GM18507 (cell line): ENCODE measurements around the gene FAM163A.

Source experiments
- DNase-seq: peaks from one replicate; pipeline ENCODE4 v3.0.0; 2011; ENCODE audit warnings: low read depth; ENCODE audit not compliant: insufficient read length; ENCODE audit errors: extremely low spot score
- FAIRE-seq: peaks from 2 replicates; lab custom pipeline; 2011; peaks lifted over from hg19 to GRCh38; lab: Jason Lieb, UNC

FAM163A gene

DNA sequence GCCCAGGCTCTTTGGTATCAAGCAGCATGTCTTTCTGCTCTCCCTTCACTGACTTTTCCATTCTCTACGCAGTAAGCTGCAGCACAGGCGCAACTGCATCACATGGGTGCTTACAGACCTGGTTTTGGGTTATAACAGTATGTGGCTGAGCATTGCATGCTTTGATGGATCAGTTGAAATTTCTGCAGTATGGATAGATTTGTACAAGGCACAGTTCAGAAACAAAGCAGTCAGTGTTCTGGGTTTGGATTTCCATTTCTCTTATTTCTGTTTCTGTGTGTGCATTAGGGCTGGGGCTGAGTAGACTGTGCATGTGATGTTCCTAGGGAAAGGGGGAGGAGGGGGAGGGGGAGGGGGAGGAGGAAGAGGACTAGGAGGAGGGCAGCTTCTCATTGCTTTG is 4.5 kb downstream of the FAM163A start:
- DNase-seq (no peak), FAIRE-seq (no peak)

DNA sequence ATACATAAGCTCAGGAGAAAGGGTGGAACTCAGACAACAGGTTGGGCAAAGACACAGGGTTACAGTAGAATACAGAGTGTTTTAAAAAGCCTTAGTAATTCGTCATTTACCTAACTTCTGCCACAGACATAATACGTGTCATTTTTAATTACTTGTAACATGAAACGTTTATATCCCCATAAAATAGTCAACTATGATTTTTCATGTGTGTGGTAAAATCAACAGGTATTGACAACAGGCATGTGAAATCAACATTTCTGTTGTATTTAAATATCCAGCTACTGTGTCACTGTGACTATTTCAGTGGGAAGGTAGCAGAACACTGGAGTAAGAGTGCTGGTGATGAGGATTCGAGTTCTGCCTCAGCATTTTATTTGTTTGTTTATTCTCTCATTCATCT is 5.7 kb downstream of the FAM163A start:
- FAIRE-seq: no peak

DNA sequence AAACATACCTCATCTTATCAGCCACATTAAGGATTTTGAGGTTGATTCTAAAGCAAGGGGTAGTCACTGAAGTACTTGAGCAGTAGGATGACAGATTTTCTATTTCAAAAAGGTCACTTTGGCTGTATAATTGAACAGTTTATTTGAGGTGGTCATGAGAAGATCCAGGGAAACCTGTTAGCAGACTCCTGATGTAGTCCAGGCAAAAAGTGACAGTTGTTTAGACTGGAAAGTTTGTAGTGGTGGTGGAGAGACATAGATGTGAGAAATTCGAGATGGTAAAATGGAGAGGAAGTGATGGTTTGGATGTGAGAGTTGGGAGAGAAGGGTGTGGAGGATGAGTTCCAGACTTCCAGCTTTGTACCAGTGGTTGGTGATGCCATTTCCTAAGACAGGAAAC is 7.5 kb downstream of the FAM163A start:
- DNase-seq: no peak
- no peak for FAIRE-seq

More for the DNA sequence above, 5.7 kb downstream of the FAM163A start:
- no peak for DNase-seq

DNA sequence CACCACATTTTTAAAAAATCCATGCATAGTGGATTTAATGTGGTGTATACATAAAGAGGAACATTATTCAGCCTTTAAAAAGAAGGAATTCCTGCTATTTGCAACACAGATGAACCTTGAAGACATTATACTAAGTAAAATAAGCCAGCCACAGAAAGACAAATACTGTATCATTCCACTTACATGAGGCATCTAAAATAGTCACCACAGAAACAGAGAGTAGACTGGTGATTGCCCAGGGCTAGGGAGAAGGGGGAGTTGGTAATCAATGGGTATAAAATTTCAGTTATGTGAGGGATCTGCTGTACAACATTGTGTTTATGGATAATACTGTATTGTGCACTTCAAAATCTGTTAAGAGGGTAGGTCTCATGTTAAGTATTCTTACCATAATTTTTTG is 10.0 kb downstream of the FAM163A start:
- FAIRE-seq: no peak
- DNase-seq: no peak

DNA sequence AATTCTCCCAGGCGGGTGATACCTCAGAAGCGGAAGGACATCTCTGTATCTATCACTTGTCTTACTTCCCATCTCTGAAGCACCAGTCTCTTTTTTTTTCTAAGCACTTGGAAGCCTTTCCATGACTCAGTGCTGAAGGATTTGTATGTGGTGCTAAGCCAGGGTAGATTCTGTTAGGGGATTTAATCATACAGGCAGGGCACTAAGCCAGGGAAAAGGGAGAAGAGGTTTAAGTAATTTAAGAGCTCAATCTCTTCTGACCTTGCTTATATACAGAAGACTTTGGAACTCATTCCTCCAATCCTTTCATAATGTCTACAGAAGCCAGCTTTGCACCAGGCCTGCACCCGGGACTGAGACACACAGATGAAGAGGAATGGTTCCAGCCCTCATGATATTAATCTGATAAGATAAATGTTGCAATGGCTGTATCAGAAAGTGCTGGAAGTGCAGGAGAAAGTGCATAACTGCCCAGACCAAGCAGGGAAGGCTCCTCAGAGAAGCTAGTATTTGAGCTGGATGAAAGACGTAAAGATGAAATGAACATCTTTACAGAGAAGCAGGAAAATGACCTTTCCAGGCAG is 11.0 kb downstream of the FAM163A start:
- FAIRE-seq (no peak), DNase-seq (no peak)

DNA sequence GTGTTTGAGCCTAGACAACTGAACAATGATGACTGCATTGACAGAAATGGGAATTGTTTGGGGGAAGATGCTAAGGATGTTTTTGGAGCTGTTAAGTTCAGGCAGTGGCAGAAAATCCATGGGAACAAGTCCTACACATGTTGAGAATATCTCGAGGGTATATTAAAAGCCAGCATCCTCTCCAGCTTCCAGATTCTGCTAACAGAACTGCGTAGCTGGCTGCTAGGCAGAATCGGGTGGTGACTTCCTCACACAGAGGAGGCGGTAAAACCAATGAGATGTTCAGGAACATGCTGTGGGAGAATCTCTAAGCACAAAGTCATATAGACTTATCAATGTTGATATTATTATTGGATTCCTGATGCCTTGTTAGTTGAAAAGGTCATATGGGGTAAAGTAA is 14.8 kb downstream of the FAM163A start:
- no peak for FAIRE-seq
- DNase-seq: no peak

DNA sequence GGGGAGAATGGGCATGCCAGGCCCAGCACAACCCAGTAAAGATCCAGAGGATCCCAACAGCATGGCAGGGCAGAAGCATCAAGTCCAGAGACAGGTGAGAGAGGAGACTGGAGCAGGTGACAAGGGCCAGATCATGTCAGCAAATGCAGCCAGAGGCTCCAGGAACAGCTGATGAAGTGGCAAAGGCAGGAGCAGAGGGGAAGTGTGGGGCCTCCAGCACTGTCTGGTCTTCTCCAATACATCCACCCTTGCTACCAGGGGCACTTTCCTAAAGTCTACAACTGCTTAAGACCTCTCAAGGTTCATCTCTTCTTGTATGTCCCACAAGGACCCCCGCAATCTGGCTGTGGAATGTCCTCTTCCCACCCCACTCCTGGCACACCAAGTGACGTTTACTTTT is 17.4 kb downstream of the FAM163A start:
- DNase-seq (no peak), FAIRE-seq (no peak)

DNA sequence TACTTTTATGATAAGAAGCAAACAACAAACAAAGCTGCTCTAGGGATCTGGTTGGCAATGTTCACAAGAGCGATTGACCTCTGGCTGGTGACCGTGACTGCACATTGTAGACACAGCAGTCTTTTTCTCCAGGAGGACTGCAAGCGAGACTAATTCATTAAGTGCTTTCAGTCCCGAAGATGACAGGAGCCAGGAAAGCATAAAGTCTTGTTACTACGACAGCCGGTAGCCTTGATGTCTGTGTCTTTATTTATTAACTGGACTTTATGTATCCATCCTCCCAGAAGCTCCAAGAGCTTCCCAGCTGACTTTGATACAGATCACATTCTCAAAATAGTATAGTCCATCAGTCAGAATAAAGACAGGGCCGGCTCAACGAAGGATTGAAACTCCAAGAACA is 18.2 kb downstream of the FAM163A start:
- FAIRE-seq (no peak), DNase-seq (no peak)

DNA sequence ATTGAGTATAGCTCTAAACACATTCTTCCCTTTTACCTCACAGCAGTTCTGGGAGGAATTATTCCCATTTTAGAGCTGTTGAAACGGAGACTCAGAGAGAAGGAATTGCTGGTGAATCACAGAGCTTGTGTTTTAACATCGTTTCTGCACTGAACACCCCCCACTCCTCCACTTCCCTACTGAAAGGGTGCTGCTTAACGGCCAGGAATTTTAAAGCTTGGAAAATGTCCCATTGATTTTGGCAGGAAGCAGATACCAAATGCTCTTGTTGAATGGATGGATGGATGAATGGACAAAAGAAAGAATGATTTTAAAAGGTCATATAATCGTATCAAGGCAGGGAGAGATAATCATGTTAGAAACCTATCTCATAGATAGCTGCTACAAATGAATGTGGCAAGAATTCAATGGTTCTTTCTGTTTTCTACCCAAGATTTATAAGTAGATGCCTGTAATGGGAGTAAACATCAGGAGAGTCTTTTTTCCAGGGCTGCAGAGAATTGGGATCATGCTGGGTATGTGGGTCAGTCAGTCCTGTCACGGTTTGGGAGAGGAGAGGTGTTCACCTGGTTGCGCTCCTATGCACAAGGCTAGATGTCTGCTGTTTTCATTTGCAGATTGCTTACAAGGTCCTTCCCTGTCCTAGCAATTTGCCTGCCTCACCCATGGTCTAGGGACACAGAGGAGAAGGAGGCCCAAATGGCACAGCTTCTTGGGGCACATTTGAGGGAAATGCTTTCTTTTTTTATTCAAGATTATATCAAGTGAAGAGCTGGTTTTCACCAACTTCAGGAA is 19.0 kb downstream of the FAM163A start:
- FAIRE-seq: no peak

DNA sequence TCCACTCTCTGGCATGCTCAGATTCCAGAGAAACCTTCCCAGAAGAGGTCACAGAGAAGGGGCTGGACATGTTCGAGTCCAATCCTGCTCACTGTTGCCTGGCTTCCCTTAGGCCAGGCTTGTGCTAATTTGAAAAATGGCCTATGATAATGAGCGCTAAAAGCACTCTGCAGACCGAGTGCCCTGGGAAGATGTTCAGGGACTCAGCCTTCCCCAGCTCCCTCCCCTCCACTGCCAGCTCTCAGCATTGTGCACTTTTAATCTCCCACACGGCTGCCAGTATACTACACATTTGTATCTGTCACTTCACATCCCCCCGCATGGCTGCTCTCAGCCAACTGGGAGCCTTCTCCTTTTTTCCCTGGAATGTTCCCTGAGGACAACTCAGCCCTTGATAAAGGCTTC is 24.1 kb downstream of the FAM163A start:
- FAIRE-seq (no peak), DNase-seq (no peak)

More for the DNA sequence above, 19.0 kb downstream of the FAM163A start:
- DNase-seq: no peak

DNA sequence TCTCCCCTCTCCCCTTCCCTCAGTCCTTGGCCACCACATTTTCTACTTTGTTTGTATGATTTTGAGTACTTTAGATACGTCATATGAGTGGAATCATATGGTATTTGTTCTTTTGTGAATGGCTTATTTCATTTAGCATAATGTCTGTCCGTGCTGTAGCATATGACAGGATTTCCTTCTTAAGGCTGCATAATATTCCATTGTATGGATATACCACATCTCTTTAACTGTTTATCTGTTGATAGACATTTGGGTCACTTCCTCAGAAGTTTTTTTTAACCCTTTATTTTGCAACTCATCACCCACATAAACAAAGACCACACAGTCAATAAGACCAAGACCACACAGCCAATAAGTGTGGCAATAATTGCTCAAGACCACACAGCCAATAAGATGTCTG is 24.9 kb downstream of the FAM163A start:
- DNase-seq: no peak
- no peak for FAIRE-seq

DNA sequence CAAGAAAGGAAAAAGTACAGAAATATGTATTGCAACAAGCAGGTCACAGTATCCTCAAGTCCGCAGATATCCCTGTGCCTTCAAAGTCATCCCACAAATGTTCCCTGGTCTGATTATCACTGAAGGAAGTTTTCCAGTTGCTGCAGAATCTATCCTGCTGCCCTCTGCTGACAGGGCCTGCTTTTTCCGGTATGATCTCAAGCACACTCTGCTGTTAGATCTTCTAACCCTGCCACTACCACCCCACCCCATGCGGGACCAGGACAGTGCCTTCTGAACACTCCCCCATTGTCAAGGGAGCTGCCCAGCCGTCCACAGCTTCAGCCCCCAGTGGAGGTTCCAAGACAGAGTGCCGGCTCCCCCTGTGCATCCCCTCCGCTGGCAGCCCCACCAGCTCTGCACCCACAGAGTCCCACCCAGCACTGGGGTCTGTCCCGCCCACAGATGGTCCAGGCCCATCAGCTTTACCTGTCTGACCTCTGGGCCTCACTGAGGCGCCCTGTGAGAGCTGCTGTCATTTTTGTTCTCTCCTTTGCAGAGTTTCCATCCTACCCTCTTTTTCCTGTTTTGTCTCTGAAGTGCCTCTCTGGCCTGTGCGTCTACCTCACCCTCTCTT is 27.9 kb downstream of the FAM163A start:
- FAIRE-seq: no peak
- no peak for DNase-seq

DNA sequence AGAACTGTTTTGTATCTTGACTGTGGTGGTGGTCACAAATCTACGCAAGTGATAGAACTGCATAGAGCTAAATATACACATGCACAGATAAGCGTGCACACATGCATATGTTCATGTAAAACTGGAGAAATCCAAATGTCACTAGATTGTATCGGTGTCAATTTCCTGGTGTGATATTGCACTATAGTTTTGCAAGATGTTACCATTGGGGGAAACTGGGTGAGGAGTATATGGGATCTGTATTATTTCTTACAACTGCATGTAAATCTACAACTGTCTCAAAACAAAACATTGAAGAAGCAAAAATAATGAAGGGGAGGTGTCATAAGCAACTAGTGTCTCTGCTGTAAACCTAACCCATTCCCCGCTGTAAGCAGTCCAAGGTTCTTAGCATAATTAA is 30.2 kb downstream of the FAM163A start:
- FAIRE-seq (no peak), DNase-seq (no peak)

DNA sequence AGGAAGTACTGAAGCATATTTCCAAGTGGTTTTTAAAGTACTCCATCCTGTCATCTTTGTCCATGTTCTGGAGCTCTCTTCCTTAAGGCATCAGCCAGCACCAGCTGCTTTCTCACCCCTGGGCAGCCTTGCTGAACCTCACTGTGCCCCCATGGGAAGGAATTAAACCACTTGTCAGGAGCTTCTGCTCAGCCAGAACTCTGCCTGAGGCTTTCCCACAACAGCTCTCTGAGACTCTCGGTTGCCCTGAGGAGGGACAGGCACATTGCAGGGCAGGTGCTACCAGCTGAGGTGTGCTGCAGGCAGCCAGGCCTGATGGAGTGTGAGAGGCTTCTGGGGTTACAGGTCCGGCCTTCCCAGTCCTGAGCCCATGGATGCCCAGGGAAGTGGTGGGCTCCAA is 30.9 kb downstream of the FAM163A start:
- FAIRE-seq (no peak), DNase-seq (no peak)

DNA sequence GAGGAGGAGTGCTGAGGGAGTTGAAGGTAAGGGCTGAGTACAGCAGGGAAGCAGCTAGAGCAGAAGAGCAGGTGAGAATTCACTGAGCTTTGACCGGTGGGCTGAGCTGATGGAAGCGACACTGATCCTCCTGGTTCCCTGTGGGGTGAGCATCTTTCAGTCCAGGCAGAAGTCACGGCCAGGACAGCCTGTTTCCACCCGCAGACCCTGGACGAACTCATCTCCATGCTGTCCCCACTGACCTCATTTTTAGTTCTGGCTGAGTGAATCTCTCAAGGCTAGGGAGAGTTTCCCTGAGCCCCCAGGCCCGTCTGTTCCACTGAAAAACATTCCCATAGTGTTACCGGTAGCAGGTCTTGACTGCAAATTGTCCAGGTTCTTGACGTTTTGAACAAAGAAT is 31.5 kb downstream of the FAM163A start:
- FAIRE-seq (no peak), DNase-seq (no peak)

DNA sequence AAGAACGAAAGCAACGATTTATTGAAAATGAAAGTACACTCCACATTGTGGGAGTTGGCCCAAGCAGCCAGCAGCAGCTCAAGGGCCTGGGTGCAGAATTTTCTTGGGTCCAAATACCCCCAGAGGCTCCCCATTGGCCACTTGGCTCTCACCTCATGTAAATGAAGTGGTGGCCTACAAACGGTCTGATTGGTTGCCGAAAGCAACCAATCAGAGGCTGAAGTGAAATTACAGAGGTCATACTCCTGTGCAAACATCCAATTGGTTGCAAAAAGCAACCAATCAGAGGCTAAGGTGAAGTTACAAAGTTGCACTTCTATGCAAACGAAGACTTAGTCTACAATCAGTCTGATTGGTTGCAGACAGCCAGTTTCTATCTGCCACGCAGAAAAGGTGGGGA is 31.9 kb downstream of the FAM163A start:
- FAIRE-seq: no peak
- no peak for DNase-seq

DNA sequence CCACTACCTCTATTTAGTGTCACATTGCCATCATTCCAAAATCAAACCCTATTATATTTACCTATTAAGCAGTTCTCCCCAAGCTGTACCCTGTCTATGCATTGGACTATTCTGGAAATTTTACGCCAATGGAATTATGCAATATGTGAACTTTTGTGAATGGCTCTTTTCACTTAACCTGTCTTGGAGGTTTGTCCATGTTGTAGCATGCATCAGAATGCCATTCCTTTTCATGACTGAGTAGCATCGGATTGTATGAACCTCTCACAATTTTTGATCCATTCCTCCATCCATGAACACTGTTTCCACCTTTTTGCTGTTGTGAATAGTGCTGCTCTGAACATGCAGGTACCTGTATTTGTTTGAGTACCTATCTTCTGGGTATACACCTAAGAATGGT is 33.7 kb downstream of the FAM163A start:
- DNase-seq (no peak), FAIRE-seq (no peak)

DNA sequence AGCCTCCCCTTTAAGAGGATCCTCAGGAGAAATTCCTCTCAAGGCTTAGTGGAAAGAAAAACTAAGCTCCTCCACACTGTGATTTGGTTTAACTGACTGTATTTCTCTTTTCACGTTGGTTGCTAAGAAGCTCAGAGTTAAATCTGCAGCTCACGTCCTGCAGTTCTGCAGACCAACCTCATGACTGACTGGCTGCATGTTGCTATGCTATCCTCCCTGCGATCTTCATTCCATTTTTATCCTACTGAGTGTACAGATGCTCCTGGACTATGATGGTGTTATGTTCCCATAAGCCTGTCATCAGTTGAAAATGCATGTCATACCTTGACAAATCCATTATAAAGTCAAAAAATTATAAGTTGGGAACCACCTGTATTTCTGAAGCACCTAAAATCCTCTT is 34.6 kb downstream of the FAM163A start:
- DNase-seq (no peak), FAIRE-seq (no peak)

DNA sequence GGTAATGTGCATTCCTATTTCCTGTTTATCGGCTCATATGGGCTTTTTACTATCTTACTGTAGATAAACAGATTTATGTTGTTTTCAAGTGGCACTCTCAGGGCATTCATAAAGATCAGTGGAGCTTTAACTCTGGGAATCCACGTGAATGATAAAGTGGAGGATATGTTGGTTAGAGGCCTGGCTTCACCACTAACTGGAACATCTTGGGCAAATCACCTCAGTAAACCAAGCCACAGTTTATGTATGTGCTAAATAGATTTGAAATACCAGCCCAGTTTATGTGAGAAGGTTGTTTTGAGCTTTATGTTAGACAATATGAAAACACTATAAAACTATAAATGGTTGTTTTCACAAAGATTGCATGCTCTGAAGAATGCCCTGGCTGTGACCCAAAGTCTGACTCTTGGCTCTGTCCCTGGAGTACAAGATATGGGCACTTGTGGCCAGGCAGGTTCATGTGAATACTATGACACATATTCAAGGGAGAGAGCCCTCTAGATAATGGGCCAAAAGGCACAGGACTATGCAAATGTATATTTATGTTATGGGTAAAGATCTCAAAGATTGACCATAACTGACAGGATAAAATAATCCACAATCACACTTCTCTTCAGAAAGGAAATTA is 36.7 kb downstream of the FAM163A start:
- no peak for DNase-seq
- no peak for FAIRE-seq

DNA sequence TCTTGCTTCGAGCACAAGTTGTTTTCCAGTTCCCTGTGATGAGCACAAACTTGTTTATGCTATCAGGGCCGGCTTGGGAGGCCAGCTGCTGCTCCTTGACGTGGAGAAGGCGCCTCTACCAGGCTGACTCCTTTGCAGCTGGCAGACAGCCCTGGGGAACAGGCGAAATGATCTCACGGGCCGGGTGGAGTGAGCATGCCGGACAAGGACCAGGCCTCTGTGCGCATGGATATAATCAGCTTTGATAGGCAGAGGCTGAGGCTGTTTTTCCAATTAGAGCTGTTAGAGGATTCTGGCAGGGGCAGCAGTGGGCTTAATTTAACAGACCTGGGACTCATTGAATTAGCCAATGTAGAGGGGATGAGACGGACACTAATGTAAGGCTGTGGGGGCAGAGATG is 38.9 kb downstream of the FAM163A start:
- no peak for DNase-seq
- FAIRE-seq: no peak

DNA sequence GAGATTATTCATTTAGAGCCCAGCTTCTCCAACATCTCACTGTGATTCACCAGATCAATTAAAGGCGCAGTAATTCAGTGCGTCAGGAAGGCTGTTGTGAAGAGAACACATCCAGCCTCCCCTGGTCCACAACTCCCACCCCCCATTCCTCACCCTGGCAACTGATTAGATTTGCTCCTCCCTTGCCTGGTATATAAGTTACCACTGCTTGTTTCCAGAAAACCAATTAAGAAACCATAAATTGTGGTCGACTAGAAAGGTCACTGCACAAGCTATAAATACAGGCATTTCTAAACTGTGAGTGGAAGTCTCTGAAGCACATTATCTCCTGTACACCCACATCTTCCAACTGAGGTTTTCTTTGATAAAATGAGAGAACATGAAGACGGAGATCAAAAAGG is 41.9 kb downstream of the FAM163A start:
- FAIRE-seq (no peak), DNase-seq (no peak)
